ENCODE measurements around the gene ASAP2. TPM values are rescaled to one million over a fixed set of nuclear protein-coding genes. Genes with fewer than 3 reads are reported as not detected.

Gene ASAP2
- total RNA-seq, 6 donors from 2014 or later: 20.4 to 26.0 (median 23.4) TPM

DNA sequence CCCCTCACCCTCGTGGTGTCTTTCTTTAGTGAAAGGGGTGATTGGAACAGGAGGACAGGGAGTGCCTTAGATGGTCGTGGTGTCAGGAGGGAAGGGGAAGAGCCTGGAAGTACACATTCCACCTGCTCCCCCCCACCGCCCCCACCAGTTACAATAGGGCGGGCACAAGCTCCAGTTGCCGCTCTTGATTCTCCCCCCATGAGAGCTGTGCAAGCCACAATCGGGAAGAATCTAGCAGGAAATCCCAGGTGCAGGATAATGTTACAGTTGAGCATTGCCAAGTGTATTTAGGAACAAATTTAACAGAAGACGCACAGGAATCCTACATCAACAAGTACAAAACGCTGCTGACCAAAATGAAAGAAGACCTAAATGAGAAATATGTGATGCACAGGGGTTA is 73.6 kb downstream of the ASAP2 start:
- ATAC-seq (ENCODE audit: low FRiP score in 2 of 2) (no peak), DNase-seq (no peak)
- TF ChIP-seq, protein P1, sequence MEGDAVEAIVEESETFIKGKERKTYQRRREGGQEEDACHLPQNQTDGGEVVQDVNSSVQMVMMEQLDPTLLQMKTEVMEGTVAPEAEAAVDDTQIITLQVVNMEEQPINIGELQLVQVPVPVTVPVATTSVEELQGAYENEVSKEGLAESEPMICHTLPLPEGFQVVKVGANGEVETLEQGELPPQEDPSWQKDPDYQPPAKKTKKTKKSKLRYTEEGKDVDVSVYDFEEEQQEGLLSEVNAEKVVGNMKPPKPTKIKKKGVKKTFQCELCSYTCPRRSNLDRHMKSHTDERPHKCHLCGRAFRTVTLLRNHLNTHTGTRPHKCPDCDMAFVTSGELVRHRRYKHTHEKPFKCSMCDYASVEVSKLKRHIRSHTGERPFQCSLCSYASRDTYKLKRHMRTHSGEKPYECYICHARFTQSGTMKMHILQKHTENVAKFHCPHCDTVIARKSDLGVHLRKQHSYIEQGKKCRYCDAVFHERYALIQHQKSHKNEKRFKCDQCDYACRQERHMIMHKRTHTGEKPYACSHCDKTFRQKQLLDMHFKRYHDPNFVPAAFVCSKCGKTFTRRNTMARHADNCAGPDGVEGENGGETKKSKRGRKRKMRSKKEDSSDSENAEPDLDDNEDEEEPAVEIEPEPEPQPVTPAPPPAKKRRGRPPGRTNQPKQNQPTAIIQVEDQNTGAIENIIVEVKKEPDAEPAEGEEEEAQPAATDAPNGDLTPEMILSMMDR (IDR thresholded peaks at IDR 0.05): no peak
- TF ChIP-seq POLR2AphosphoS5 (IDR thresholded peaks at IDR 0.05): no peak
- no peak for TF ChIP-seq POLR2A (IDR thresholded peaks at IDR 0.05)
- TF ChIP-seq EP300 (IDR thresholded peaks at IDR 0.05): no peak
- 73 to 81% methylated on average over 8 of the region's 8 CpGs for WGBS, 2 donors
- Histone ChIP-seq H3K27ac (no peak overlapping the region), H3K4me3 (no peak overlapping the region), H3K4me1 (peaks cover 1 to 18% (median 9%) of the 10 kb centered on the region in 4 donors), H3K27me3 (no peaks in the 10 kb centered on the region), H3K36me3 (no peaks in the 10 kb centered on the region), H3K9me3 (no peaks in the 10 kb centered on the region)

DNA sequence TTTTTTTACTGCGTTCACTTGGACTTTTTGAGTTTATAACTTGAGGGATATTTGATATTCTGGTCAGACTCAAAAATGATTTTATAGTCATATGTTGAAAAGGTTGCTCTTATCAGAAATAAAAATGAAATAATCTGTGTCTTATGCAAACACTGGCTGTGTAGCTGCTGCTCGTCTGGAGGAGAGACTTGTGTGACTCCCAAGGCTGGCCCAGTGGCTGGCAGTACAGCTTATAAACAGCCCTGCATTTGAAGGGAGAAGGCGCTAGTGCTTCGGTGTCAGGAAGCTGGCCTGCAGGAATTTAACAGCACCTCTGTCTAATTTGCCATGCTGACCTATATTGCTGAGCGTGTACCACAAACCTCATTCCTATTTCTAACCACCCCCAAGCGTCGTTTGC is 74.5 kb downstream of the ASAP2 start:
- ATAC-seq (ENCODE audit: low FRiP score in 2 of 2) (no peak), DNase-seq (no peak)
- 77 to 88% methylated on average over 7 of the region's 7 CpGs for WGBS, 2 donors
- Histone ChIP-seq H3K4me1 (peaks cover 0 to 20% (median 7%) of the 10 kb centered on the region in 4 donors), H3K4me3 (no peak overlapping the region), H3K9me3 (no peaks in the 10 kb centered on the region), H3K27ac (no peak overlapping the region), H3K36me3 (no peaks in the 10 kb centered on the region), H3K27me3 (no peaks in the 10 kb centered on the region)
- TF ChIP-seq, protein P1 (IDR thresholded peaks at IDR 0.05): no peak
- no peak for TF ChIP-seq POLR2AphosphoS5 (IDR thresholded peaks at IDR 0.05)
- no peak for TF ChIP-seq EP300 (IDR thresholded peaks at IDR 0.05)
- no peak for TF ChIP-seq POLR2A (IDR thresholded peaks at IDR 0.05)

DNA sequence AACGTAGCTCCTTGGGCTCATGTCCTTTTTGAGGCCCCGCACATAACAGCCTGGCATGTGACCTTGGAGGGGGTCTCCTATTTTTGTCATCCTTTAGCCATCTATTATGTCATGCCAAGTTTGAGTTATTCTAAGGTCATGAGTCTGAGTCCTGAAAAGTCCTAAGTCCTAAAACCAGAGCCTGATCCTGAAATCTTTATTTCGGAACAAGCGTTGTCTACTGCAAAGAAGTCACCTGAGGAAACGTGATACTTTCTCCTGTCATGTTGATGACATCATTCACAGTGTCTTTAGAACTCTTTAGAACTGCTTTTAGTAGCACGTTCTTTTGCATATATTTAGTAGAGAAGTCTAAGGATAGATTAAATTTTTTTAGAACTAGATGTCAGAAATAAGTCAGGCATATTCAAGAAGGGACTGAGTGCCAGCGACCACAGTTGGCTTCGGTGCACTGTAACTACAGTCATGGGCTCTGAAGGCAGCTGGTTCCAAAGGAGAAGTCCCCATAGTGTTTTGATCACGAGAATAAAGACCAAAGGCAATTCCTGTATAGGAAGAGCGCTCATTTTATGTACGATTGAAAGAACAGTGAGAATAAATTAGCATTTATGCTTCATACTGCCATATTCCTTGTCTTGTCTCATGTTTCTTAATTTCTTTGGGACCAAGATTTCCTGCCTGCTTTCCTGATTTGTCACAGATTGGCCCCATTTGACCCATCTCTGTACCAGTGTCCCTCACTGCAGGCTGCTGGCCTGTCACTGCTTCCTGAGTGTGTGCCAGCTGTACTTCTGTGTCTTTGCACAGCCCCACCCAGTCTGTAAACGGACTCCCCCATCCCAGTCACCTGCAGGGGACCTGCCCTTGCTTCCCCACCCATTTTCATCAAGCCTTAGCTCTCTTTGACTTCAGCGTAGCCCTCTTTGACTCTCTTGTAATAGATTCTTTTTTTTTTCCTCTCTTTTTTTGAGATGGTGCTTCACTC is 75.8 kb downstream of the ASAP2 start:
- Histone ChIP-seq H3K27ac (no peak overlapping the region), H3K27me3 (no peaks in the 10 kb centered on the region), H3K36me3 (no peaks in the 10 kb centered on the region), H3K9me3 (no peaks in the 10 kb centered on the region), H3K4me1 (peaks cover 0 to 18% (median 8%) of the 10 kb centered on the region in 4 donors), H3K4me3 (no peak overlapping the region)
- no peak for ATAC-seq (ENCODE audit: low FRiP score in 2 of 2)
- TF ChIP-seq, protein P1 (IDR thresholded peaks at IDR 0.05): no peak
- no peak for TF ChIP-seq POLR2AphosphoS5 (IDR thresholded peaks at IDR 0.05)
- TF ChIP-seq POLR2A (IDR thresholded peaks at IDR 0.05): no peak
- TF ChIP-seq EP300 (IDR thresholded peaks at IDR 0.05): no peak
- DNase-seq: no peak
- WGBS, 2 donors: 78 to 83% methylated on average over 13 of the region's 13 CpGs

DNA sequence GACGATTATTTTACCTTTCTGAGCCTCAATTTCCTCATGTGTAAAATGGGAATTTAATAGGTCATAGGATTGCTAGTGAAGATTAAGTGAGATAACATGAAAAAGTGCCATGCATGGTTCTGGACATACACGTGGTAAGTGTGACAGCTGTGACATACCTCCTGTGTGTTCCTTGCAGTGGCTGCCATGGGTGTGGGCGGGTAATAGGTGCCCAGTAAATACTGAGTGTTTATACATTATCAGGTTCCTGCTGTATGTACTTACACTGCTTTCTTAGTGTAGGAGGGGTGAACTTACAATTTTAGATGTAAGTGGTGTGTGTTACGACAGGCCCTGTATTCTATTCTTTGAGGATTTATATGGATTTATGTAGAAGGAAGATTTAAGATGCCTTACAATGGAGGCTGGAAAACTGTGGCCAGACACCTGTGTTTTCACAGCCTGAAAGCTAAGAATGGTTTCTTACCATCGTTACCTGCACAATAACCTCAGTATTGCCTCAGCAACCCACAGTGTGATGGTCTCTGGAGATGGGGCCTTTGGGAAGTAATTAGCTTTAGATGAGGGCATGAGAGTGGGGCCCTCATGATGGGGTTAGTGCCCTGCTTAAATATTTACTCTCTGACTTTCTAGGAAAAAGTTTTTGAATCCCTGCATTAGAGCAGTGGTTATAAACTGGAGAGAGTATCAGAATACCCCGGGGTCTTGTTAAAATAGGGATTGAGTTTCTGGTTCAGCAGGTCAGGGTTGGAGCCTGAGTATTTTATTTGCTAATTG is 78.1 kb downstream of the ASAP2 start:
- no peak overlapping the region for H3K4me3 ChIP-seq
- DNase-seq (no peak), ATAC-seq (ENCODE audit: low FRiP score in 2 of 2) (no peak)
- H3K27ac ChIP-seq: no peak overlapping the region
- no peaks in the 10 kb centered on the region for H3K36me3 ChIP-seq
- WGBS, 2 donors: 78 to 93% methylated on average over 6 of the region's 6 CpGs
- no peaks in the 10 kb centered on the region for H3K9me3 ChIP-seq
- TF ChIP-seq POLR2AphosphoS5 (IDR thresholded peaks at IDR 0.05) (no peak), POLR2A (IDR thresholded peaks at IDR 0.05) (no peak), EP300 (IDR thresholded peaks at IDR 0.05) (no peak)
- TF ChIP-seq, protein P1 (IDR thresholded peaks at IDR 0.05): no peak
- H3K4me1 ChIP-seq: peaks cover 0 to 18% (median 8%) of the 10 kb centered on the region in 4 donors
- no peaks in the 10 kb centered on the region for H3K27me3 ChIP-seq
